ENCODE results near the gene FAM20A.
"Not testable (repeated sequence)": the region's sequence is repeated elsewhere in the genome, so short reads cannot be mapped to it uniquely, and the experiment has no call there.

Gene FAM20A

GRCh38 chr17:68495081-68495480 is 106.1 kb downstream of the FAM20A start:
- no peak overlapping the region for H3K4me3 ChIP-seq (ENCODE audit: low read depth, low read length)
- no peak for DNase-seq (ENCODE audit: low read depth, low spot score)
- in situ Hi-C loops (cut with HindIII; ENCODE audit: low sequenced_read_pairs) = no loop called here
- TF ChIP-seq CTCF (IDR thresholded peaks at IDR 0.05; ENCODE audit: low read depth, low read length) = no peak

DNA sequence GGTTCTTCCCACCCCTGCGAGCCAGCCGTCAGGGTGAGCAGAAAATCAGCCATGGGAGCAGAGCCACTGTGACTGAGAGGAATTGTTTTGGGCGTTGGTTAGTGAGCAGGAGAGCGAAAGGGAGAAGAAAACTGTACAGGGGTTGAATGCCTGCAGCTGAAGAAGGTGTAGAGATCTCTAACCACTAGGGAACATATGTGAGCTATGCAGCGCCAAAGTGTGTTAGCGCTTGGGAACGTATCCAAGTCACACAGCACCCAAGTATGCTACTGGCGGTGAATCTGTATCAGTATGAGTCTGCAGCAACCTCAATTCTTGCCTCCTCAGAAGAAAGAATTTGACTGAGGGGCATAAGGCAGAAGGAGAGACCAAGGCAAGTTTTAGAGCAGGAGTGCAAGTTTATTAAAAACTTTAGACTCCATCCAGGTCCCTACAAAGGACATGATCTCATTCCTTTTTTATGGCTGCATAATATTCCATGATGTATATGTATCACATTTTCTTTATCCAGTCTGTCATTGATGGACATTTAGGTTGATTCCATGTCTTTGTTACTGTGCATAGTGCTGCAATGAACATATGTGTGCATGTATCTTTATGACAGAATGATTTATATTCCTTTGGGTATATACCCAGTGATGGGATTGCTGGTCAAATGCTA is 108.6 kb downstream of the FAM20A start:
- DNase-seq (ENCODE audit: low read depth, low spot score); in situ Hi-C loops (cut with HindIII; ENCODE audit: low sequenced_read_pairs): not testable (repeated sequence)

DNA sequence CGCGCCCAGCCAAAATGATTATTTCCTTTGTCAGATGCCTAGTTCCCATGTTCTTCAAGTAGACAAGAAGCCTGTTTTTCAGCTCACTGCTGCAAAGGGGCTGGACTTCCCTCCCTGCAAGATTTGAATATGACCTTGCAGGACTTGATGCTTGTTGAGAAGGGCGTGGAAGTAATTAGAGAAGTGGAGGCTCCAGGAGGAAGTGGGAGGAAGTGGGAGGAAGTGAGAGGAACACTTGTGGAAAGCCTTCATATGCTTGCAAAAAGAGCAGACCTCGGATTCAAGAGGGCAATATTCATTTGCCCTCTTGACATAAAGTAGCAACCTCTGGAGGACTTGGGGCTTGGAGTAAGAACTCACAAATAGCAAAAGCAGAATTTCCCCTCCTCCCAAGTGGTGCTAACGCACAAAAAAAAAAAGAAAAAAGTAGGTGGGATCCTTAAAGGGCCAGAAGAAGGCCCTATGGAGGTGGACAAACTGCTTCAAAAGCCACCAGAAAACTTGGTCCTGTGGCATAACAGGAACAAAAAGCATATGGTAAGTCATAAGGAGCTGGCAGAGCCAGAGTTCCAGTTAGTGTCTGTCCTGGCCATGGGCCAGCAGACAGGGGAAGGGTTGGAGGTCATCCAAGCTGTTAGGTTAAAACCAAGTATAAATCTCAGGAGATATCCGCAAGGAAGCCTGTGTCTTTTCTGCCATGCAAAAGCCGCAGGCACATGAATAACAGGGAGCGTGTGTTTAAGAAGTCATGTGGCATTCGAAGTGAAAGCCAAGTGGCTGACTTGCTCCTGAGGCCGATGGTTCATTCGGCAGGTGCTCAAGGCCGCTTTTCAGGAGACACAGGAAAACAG is 109.6 kb downstream of the FAM20A start:
- in situ Hi-C loops (cut with HindIII; ENCODE audit: low sequenced_read_pairs) = no loop called here
- no peak overlapping the region for H3K4me3 ChIP-seq (ENCODE audit: low read depth, low read length)

More for the DNA sequence above, 108.6 kb downstream of the FAM20A start:
- H3K4me3 ChIP-seq (ENCODE audit: low read depth, low read length) = not testable (repeated sequence)

DNA sequence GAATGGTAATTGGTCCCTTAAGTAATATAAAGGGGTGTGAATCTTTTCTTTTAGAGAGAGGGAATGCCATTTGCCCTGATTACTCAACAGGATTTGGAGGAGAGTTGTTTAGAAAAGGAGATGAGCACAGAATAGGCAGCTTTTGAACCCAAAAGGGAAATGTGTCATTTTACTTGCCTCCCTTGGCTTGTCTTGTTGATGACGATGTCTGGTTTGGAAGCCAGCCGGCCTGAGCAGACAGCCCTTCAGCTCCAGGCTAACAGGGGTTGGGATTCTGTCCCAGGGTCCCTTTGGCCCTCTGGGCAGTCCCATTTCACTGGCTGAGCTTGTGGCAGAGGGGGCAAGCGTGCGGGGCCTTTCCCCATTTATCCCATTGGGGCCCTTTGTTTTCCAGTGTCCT is 111.2 kb downstream of the FAM20A start:
- TF ChIP-seq CTCF (IDR thresholded peaks at IDR 0.05; ENCODE audit: low read depth, low read length) = no peak
- in situ Hi-C loops (cut with HindIII; ENCODE audit: low sequenced_read_pairs) = no loop called here
- H3K4me3 ChIP-seq (ENCODE audit: low read depth, low read length) = no peak overlapping the region
- no peak for DNase-seq (ENCODE audit: low read depth, low spot score)

More for the DNA sequence above, 109.6 kb downstream of the FAM20A start:
- TF ChIP-seq CTCF (IDR thresholded peaks at IDR 0.05; ENCODE audit: low read depth, low read length) = no peak
- DNase-seq (ENCODE audit: low read depth, low spot score) = no peak

Data from astrocyte of the spinal cord (primary cell).